ENCODE data around the gene GRIA4.

Gene GRIA4

GRCh38 chr11:105609832-105610781, at the start of gene GRIA4:
Gene GRIA4, plus strand, starts transcription at chr11:105610073. Its CDS starts 925 bp downstream, at chr11:105610998.
- no peak for DNase-seq

- DNase-seq: no peak
These were observed 36.8 kb upstream of the GRIA4 start for GRCh38 chr11:105573091-105573490.

- DNase-seq: no peak
These were observed 34.9 kb upstream of the GRIA4 start for GRCh38 chr11:105574974-105575373.

- DNase-seq: no peak
These were observed 32.2 kb upstream of the GRIA4 start for GRCh38 chr11:105577641-105578040.

- DNase-seq: no peak
These were observed 30.8 kb upstream of the GRIA4 start for GRCh38 chr11:105579111-105579510.

GRCh38 chr11:105582497-105582896, 27.4 kb upstream of the GRIA4 start:
- no peak for DNase-seq

- no peak for DNase-seq
These were observed 21.9 kb upstream of the GRIA4 start for GRCh38 chr11:105588001-105588400.

GRCh38 chr11:105589346-105589745, 20.5 kb upstream of the GRIA4 start:
- DNase-seq: no peak

GRCh38 chr11:105592035-105592434, 17.8 kb upstream of the GRIA4 start:
- DNase-seq: no peak

GRCh38 chr11:105598371-105598770, 11.5 kb upstream of the GRIA4 start:
- DNase-seq: no peak

GRCh38 chr11:105603156-105603555, 6.7 kb upstream of the GRIA4 start:
- DNase-seq: no peak

GRCh38 chr11:105609341-105609781, 512 bp upstream of the GRIA4 start:
- no peak for DNase-seq

GRCh38 chr11:105610871-105611571, 1.1 kb downstream of the GRIA4 start:
- no peak for DNase-seq

- no peak for DNase-seq
These were observed 1.9 kb downstream of the GRIA4 start for GRCh38 chr11:105611572-105612441.

- DNase-seq: no peak
These were observed 2.9 kb downstream of the GRIA4 start for GRCh38 chr11:105612771-105613170.

- no peak for DNase-seq
These were observed 3.3 kb downstream of the GRIA4 start for GRCh38 chr11:105613183-105613582.

GRCh38 chr11:105618343-105618955, 8.6 kb downstream of the GRIA4 start:
- DNase-seq: no peak

GRCh38 chr11:105619556-105619955, 9.7 kb downstream of the GRIA4 start:
- DNase-seq: no peak

- no peak for DNase-seq
These were observed 12.1 kb downstream of the GRIA4 start for GRCh38 chr11:105622016-105622415.

GRCh38 chr11:105632316-105632715, 22.4 kb downstream of the GRIA4 start:
- no peak for DNase-seq

- no peak for DNase-seq
These were observed 25.6 kb downstream of the GRIA4 start for GRCh38 chr11:105635466-105635865.

- DNase-seq: no peak
These were observed 26.6 kb downstream of the GRIA4 start for GRCh38 chr11:105636496-105636895.

Data from NK-92 treated with Interleukin-12 subunit alpha and Interleukin-12 subunit beta, amount 100 ng/mL, for 24 hours (cell line).